SJSA1 (cell line): ENCODE data around the gene AXIN1. TPM values are rescaled to one million over a fixed set of nuclear protein-coding genes. Genes with fewer than 3 reads are reported as not detected.
"Not testable (repeated sequence)": the region's sequence is repeated elsewhere in the genome, so short reads cannot be mapped to it uniquely, and the experiment has no call there.

Experiments
- DNase-seq, 2 experiments: peaks; one replicate each; pipeline ENCODE4 v3.0.0-alpha.2; 2015 to 2020; ENCODE audit warnings: low spot score in 2 of 2, low read depth in 1 of 2
- H3K27ac ChIP-seq: fragments of 250-450 bp; sonication (Bioruptor Pico); 2 replicates; pipeline ENCODE4 v1.5.1; 2020; ENCODE audit warnings: mild to moderate bottlenecking, moderate library complexity
- H3K27me3 ChIP-seq: fragments of 250-450 bp; sonication (Bioruptor Pico); replicated peaks from 2 replicates; pipeline ENCODE4 v1.5.1; 2020; ENCODE audit warnings: mild to moderate bottlenecking, moderate library complexity
- H3K36me3 ChIP-seq: fragments of 250-450 bp; sonication (Bioruptor Pico); 2 replicates; pipeline ENCODE4 v1.5.1; 2020; ENCODE audit warnings: mild to moderate bottlenecking
- H3K4me1 ChIP-seq: fragments of 250-450 bp; sonication (Bioruptor Pico); replicated peaks from 2 replicates; pipeline ENCODE4 v1.6.1; 2021; ENCODE audit warnings: mild to moderate bottlenecking
- H3K4me3 ChIP-seq: fragments of 250-450 bp; sonication (Bioruptor Pico); 2 replicates; pipeline ENCODE4 v1.5.1; 2020; ENCODE audit warnings: mild to moderate bottlenecking
- H3K9me3 ChIP-seq: fragments of 250-450 bp; sonication (Bioruptor Pico); replicated peaks from 2 replicates; pipeline ENCODE4 v1.5.1; 2020; ENCODE audit warnings: mild to moderate bottlenecking
- total RNA-seq: library from RNA; depleted of rRNA; stranded (reverse); fragments of >200 nt; shearing (Covaris generic); gene quantifications from 2 replicates; pipeline ENCODE4 v1.2.3, GENCODE V29; 2014

Gene AXIN1
- total RNA-seq, 1 experiment from 2014 or later = 26.4 TPM

DNA sequence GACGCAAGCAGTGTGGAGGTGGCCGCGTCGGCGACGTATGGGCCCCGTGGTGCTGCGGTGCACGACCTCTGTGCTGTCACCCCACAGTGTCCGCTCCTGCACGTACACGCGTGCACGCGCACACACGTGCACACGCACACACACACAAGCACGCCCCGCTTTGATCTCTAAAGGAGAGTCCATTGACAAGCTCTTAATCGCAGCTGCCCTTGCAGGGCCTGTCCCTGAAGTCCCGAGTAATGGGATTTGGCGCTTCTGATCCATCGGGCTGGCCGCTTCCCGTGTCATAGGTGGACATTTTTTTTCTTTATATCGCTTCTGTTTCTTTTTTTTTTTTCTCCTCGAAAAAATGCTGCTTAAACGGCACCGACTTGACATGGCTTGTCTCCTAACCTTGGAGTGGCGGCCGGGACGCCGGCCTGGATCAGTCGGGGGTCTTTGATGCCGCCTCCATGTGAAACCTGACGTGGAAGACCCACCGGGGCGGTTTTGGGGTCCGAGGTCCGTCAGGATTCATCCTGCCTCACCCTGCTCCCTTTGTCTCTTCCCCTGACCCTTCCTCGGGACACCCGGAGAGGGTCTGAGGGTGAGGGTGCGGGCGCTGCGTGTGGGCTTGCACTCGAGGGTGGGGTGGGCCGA lies 8.3 kb upstream of the AXIN1 start:
- Histone ChIP-seq H3K9me3 (no peaks in the 10 kb centered on the region), H3K36me3 (no peaks in the 10 kb centered on the region), H3K27ac (no peak overlapping the region), H3K4me3 (no peak overlapping the region), H3K4me1 (peaks cover 3% of the 10 kb centered on the region; the same call in 1 of the 2 replicates), H3K27me3 (peaks cover 10% of the 10 kb centered on the region)
- DNase-seq = no peak

DNA sequence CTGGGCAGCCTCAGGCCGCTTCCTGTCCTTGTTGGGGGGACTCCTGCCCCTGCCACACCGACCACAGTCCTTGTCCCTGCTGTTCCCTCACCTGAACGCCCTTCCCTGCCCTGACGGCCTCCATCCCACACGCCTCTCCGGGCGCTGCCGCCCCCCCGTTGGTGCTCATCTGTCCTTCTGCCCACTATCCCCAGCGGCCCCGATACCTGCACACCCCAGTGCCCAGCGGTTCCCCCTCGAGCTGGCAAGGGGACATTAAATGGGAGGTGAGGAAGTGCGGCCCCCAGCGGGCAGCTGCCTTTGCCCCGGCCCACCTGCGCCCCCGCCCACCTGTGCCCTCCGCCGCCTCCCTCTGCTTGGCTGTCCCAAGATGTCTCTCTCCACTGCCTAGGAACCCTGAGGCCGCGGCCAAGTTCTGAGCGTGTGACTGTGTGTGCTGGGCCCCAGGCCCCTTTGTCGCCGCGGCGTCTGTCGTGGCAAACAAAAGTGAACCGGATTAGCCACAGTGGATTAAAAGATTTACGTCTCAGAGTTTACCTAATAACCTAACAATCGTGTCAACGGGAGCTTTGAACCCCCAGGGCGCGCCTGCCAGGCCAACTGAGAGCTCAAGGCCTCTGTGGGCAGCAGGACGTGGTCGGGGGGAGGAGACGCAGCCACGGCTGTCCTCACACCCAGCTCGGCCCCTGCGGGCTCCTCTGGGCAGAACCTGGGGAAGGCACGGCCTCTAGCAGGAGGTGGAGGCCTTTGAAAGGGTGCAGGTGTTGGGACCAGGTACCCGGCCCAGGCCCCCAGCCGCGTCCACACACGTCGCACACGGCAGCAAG lies 7.6 kb upstream of the AXIN1 start:
- Histone ChIP-seq H3K27me3 (peaks cover 10% of the 10 kb centered on the region), H3K4me1 (peaks cover 3% of the 10 kb centered on the region; the same call in 1 of the 2 replicates), H3K27ac (no peak overlapping the region), H3K36me3 (no peaks in the 10 kb centered on the region), H3K4me3 (no peak overlapping the region), H3K9me3 (no peaks in the 10 kb centered on the region)
- DNase-seq = no peak

- DNase-seq = no peak
- Histone ChIP-seq H3K9me3 (no peaks in the 10 kb centered on the region), H3K4me1 (peaks cover 3% of the 10 kb centered on the region; the same call in 1 of the 2 replicates), H3K4me3 (no peak overlapping the region), H3K27ac (no peak overlapping the region), H3K27me3 (peaks cover 10% of the 10 kb centered on the region), H3K36me3 (no peaks in the 10 kb centered on the region)
Observed at GRCh38 chr16:359067-359763, 6.7 kb upstream of the AXIN1 start.

GRCh38 chr16:356741-357140 lies 4.2 kb upstream of the AXIN1 start:
- DNase-seq = no peak
- H3K4me3 ChIP-seq = no peak overlapping the region
- no peaks in the 10 kb centered on the region for H3K27me3 ChIP-seq
- no peaks in the 10 kb centered on the region for H3K9me3 ChIP-seq
- H3K27ac ChIP-seq = no peak overlapping the region
- H3K4me1 ChIP-seq = peaks cover 7% of the 10 kb centered on the region; the same call in 1 of the 2 replicates
- H3K36me3 ChIP-seq = no peaks in the 10 kb centered on the region

DNA sequence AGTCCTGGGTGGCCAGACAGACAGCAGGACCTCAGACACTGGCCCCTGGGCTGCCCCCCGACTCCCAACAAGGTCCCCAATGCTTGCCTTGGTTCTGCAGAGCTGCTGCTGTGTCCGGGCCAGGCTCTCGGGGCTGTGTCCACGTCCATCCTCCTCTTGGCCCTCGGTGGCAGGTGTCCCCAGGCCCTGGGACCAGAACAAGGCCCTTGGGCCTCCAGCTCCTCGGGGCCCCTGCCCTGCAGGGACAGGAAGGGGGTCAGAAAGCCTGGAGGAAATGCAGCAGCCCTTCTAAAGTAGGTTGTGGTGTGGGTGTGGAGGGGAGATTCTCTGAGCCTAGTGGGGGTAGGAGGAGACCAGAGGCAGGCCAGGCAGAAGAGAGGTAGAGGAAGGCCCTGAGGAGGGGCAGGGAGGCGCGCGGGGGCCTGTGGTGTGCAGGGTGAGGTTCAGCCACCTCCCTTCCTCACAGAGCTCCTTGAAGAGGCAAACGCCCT lies 2.5 kb upstream of the AXIN1 start:
- H3K36me3 ChIP-seq = peaks cover 7% of the 10 kb centered on the region
- H3K4me3 ChIP-seq = no peak overlapping the region
- no peaks in the 10 kb centered on the region for H3K9me3 ChIP-seq
- H3K4me1 ChIP-seq = peaks cover 11% of the 10 kb centered on the region
- DNase-seq = no peak
- no peak overlapping the region for H3K27ac ChIP-seq
- H3K27me3 ChIP-seq = no peaks in the 10 kb centered on the region

- Histone ChIP-seq H3K4me3 (no peak overlapping the region), H3K4me1 (peaks cover 11% of the 10 kb centered on the region), H3K27me3 (no peaks in the 10 kb centered on the region), H3K36me3 (peaks cover 7% of the 10 kb centered on the region), H3K27ac (no peak overlapping the region), H3K9me3 (no peaks in the 10 kb centered on the region)
- DNase-seq = no peak
Observed at GRCh38 chr16:354291-354881, 1.9 kb upstream of the AXIN1 start.

DNA sequence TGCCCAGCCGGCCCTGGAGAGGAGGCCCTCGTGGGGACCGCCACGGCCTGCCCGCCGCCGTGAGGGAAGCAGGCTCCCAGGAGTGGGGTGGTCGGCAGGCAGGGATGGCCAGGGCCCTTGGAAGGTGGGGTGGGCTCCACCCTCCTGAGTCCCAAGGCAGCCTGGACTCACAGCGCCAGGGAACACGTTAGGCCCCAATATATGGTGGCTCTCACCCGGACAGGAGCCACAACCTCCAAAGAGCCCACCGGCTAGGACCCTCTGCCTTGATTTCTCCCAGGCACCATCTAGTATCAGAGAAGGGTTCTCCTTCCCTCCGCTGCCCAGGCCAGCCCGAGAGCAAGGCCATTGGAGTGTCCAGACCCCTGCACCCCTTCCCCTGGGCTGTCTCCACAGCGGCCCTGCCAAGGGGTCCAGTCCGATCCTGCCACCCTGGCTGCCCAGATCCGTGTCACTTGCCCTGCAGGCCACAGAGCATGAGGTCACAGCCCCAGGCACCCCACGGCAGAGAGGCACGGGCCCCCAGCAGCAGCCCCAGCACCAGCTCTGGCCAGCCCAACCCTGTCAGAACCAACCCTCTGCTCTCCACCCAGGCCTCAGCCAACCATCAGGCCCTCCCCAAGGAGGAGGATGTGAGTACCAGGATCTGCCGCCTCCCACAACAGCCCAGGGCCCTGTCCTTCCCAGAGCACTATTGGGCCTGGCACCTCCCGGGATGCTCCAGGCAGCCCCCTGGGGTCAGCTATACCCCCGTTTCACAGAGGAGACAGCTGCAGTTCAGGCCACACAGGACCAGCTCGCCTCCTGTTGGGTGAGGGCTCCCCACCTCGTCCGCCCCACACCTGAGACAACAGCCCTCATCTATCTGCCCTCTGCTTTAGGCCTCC lies 1.1 kb upstream of the AXIN1 start:
- no peaks in the 10 kb centered on the region for H3K9me3 ChIP-seq
- DNase-seq = no peak
- peaks cover 11% of the 10 kb centered on the region for H3K4me1 ChIP-seq
- no peak overlapping the region for H3K27ac ChIP-seq
- no peaks in the 10 kb centered on the region for H3K27me3 ChIP-seq
- H3K4me3 ChIP-seq = peak overlapping the region; percentile 27
- H3K36me3 ChIP-seq = peaks cover 7% of the 10 kb centered on the region

- Histone ChIP-seq H3K36me3 (peaks cover 7% of the 10 kb centered on the region), H3K27me3 (no peaks in the 10 kb centered on the region), H3K27ac (0 out of 2 replicates have a peak overlapping the region, but pooled peaks have one; percentile 32), H3K4me1 (peaks cover 11% of the 10 kb centered on the region), H3K4me3 (peak overlapping the region; percentile 82), H3K9me3 (no peaks in the 10 kb centered on the region)
- peak in 1 of 2 experiments; percentile 30 for DNase-seq
Observed at GRCh38 chr16:351804-352520, 561 bp downstream of the AXIN1 start.

GRCh38 chr16:350203-350602 lies 2.3 kb downstream of the AXIN1 start:
- H3K36me3 ChIP-seq = peaks cover 24% of the 10 kb centered on the region
- H3K4me3 ChIP-seq = no peak overlapping the region
- DNase-seq = no peak
- no peaks in the 10 kb centered on the region for H3K27me3 ChIP-seq
- no peak overlapping the region for H3K27ac ChIP-seq
- no peaks in the 10 kb centered on the region for H3K9me3 ChIP-seq
- peaks cover 18% of the 10 kb centered on the region for H3K4me1 ChIP-seq

- no peak overlapping the region for H3K27ac ChIP-seq
- H3K4me1 ChIP-seq = peaks cover 18% of the 10 kb centered on the region
- H3K27me3 ChIP-seq = no peaks in the 10 kb centered on the region
- no peak overlapping the region for H3K4me3 ChIP-seq
- peaks cover 33% of the 10 kb centered on the region for H3K36me3 ChIP-seq
- no peak for DNase-seq
- no peaks in the 10 kb centered on the region for H3K9me3 ChIP-seq
Observed at GRCh38 chr16:349211-349610, 3.3 kb downstream of the AXIN1 start.

DNA sequence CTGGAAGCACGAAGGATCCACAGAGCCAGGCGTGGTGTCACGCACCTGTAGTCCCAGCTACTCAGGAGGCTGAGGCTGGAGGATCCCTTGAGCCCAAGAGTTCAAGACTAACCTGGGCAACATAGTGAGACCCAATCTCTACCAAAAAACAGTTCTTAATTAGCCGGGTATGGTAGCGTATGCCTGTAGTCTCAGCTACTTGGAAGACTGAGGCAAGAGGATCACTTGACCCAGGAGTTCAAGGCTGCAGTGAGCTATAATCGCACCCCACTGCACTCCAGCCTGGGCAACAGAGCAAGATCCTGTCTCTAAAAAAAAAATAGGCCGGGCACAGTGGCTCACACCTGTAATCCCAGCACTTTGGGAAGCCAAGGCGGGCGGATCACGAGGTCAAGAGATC lies 4.0 kb downstream of the AXIN1 start:
- DNase-seq, H3K4me3 ChIP-seq, H3K27ac ChIP-seq, H3K9me3 ChIP-seq, H3K27me3 ChIP-seq: not testable (repeated sequence)
- Histone ChIP-seq H3K4me1 (peaks cover 18% of the 10 kb centered on the region), H3K36me3 (peaks cover 33% of the 10 kb centered on the region)

GRCh38 chr16:347203-347602 lies 5.3 kb downstream of the AXIN1 start:
- H3K27ac ChIP-seq = no peak overlapping the region
- no peaks in the 10 kb centered on the region for H3K27me3 ChIP-seq
- H3K4me3 ChIP-seq = no peak overlapping the region
- peaks cover 38% of the 10 kb centered on the region for H3K36me3 ChIP-seq
- DNase-seq = no peak
- no peaks in the 10 kb centered on the region for H3K9me3 ChIP-seq
- H3K4me1 ChIP-seq = peaks cover 13% of the 10 kb centered on the region
